GM13977 (cell line): Measurements from ENCODE around the gene LHB.

ENCODE experiments used
- DNase-seq: peaks from one replicate; pipeline ENCODE4 v3.0.0; 2012; ENCODE audit warnings: low spot score
- CTCF ChIP-seq: IDR thresholded peaks from 2 replicates; pipeline ENCODE4 v1.5.1; 2012; ENCODE audit warnings: mild to moderate bottlenecking, control low read depth; ENCODE audit not compliant: insufficient read depth; ENCODE audit errors: extremely low read depth, missing control alignments
- in situ Hi-C: fragments of 300-500 bp; cut with MboI; formaldehyde crosslinking; loops from one replicate; pipeline ENCODE4 v1.12.0; 2022; ENCODE audit warnings: low sequenced_read_pairs, low pct_unique_long_range_greater_than_20kb, mixed read lengths, inconsistent platforms; ENCODE audit not compliant: unreplicated experiment

Gene LHB

GRCh38 chr19:48968179-48968661 is 48.7 kb downstream of the LHB start:
- DNase-seq, result no peak
- in situ Hi-C loops, result loop anchor here (25.0 kb wide), 2 partner anchors 106 to 331 kb away; partner anchors contain the start of genes CA11, DBP, PLEKHA4 and PPP1R15A
- no peak for TF ChIP-seq CTCF

GRCh38 chr19:48967346-48968178 is 49.3 kb downstream of the LHB start:
- in situ Hi-C loops, result loop anchor here (25.0 kb wide), 2 partner anchors 105 to 330 kb away; partner anchors contain the start of genes CA11, DBP, PLEKHA4 and PPP1R15A
- no peak for DNase-seq
- no peak for TF ChIP-seq CTCF

GRCh38 chr19:48966541-48967345 is 50.1 kb downstream of the LHB start:
- no peak for DNase-seq
- no peak for TF ChIP-seq CTCF
- in situ Hi-C loops, result loop anchor here (25.0 kb wide), 2 partner anchors 104 to 329 kb away; partner anchors contain the start of genes CA11, DBP, PLEKHA4 and PPP1R15A
